K562 (cell line): ENCODE results near the gene ACP5. TPM values are rescaled to one million over a fixed set of nuclear protein-coding genes. Genes with fewer than 3 reads are reported as not detected.

Experiments used
- ATAC-seq: fragments of 200-7000 bp; cut with Tn5 transposase; 3 replicates; pipeline ENCODE4 v1.9.1; 2020; ENCODE audit warnings: moderate library complexity
- BruUV-seq: library from RNA; stranded (reverse); fragments of 400-500 nt; replicated peaks from 2 replicates; lab custom pipeline; 2021; lab: Mats Ljungman, UMichigan
- CTCF ChIA-PET: fragments of 300-600 bp; formaldehyde crosslinking; extraction: SDS; loops from one replicate; lab custom pipeline; 2021; ENCODE audit warnings: low intra/inter-chr PET ratio; lab: Yijun Ruan, JAX
- POLR2A ChIA-PET: fragments of 300-600, 350-650 bp; sonication (Branson Sonifier 250); formaldehyde crosslinking; extraction: SDS; loops from one replicate; lab custom pipeline; 2021; ENCODE audit warnings: antibody characterized with exemption, inconsistent platforms; lab: Yijun Ruan, JAX
- DNase-seq, 4 experiments: peaks; one replicate each; pipeline versions ENCODE4 v3.0.0 to v3.0.0-alpha.2; 2011 to 2018; ENCODE audit warnings: low spot score in 3 of 4, mixed read lengths in 3 of 4; ENCODE audit errors: extremely low read depth in 1 of 4
- FAIRE-seq: peaks from 2 replicates; lab custom pipeline; 2011; peaks lifted over from hg19 to GRCh38; lab: Jason Lieb, UNC
- H2AFZ ChIP-seq: 2 replicates; pipeline ENCODE4 v1.6.0; 2011; ENCODE audit warnings: low read depth, low read length, control low read depth, inconsistent platforms
- H3K27ac ChIP-seq: fragments of 200-600 bp; 3 replicates; pipeline ENCODE4 v1.8.0; 2011; ENCODE audit warnings: low read depth, mild to moderate bottlenecking, control low read depth, inconsistent platforms, low read length, moderate library complexity, mixed read lengths; ENCODE audit errors: extremely low read depth
- H3K27me3 ChIP-seq, 2 experiments: fragments of 300-600 bp in 1 of 2; 2 replicates in 1 of 2; 3 replicates in 1 of 2; pipeline versions ENCODE4 v1.6.0 to v1.8.0; 2011; ENCODE audit warnings: inconsistent platforms in 2 of 2, low read length in 2 of 2, mild to moderate bottlenecking in 1 of 2, mixed read lengths in 1 of 2, moderate library complexity in 1 of 2; ENCODE audit not compliant: control insufficient read depth in 2 of 2, insufficient read depth in 2 of 2
- H3K36me3 ChIP-seq: fragments of 300-600 bp; 3 replicates; pipeline ENCODE4 v1.8.0; 2011; ENCODE audit warnings: mild to moderate bottlenecking, low read length, inconsistent platforms; ENCODE audit not compliant: control insufficient read depth, insufficient read depth
- H3K4me1 ChIP-seq, 2 experiments: fragments of 200-600 bp in 1 of 2; replicated peaks in 1 of 2; 2 replicates in 1 of 2; 3 replicates in 1 of 2; pipeline versions ENCODE4 v1.5.1 to v1.8.0; 2011; ENCODE audit warnings: inconsistent platforms in 2 of 2, low read length in 2 of 2, mild to moderate bottlenecking in 1 of 2, mixed read lengths in 1 of 2, moderate library complexity in 1 of 2; ENCODE audit not compliant: control insufficient read depth in 2 of 2, insufficient read depth in 2 of 2
- H3K4me2 ChIP-seq: 2 replicates; pipeline ENCODE4 v1.6.1; 2011; ENCODE audit warnings: low read length, control low read depth, inconsistent platforms, mixed read lengths; ENCODE audit not compliant: insufficient read depth
- H3K4me3 ChIP-seq: fragments of 200-600 bp; sonication (generic), shearing (Covaris generic); 2 replicates; pipeline ENCODE4 v1.5.1; 2016; ENCODE audit warnings: control low read depth, inconsistent platforms
- H3K79me2 ChIP-seq: fragments of 200-600 bp; 3 replicates; pipeline ENCODE4 v1.8.0; 2011; ENCODE audit warnings: low read length, inconsistent platforms; ENCODE audit not compliant: control insufficient read depth, insufficient read depth
- H3K9ac ChIP-seq, 2 experiments: 2 replicates each; pipeline versions ENCODE4 v1.6.0 to v1.6.1; 2011; ENCODE audit warnings: low read depth in 2 of 2, low read length in 2 of 2, control low read depth in 1 of 2, inconsistent platforms in 1 of 2, mild to moderate bottlenecking in 1 of 2, mixed read lengths in 1 of 2; ENCODE audit not compliant: insufficient read depth in 1 of 2
- H3K9me1 ChIP-seq: one replicate; pipeline ENCODE4 v1.6.0; 2011; ENCODE audit warnings: inconsistent platforms, mild to moderate bottlenecking, low read length, moderate library complexity; ENCODE audit not compliant: control insufficient read depth, insufficient read depth
- H3K9me3 ChIP-seq: replicated peaks from 2 replicates; pipeline ENCODE4 v1.5.1; 2011; ENCODE audit warnings: low read depth, low read length, inconsistent platforms; ENCODE audit not compliant: control insufficient read depth, insufficient read depth
- H4K20me1 ChIP-seq: replicated peaks from 2 replicates; pipeline ENCODE4 v1.6.1; 2011; ENCODE audit warnings: low read length, inconsistent platforms, mixed read lengths; ENCODE audit not compliant: control insufficient read depth, insufficient read depth
- BACH1 ChIP-seq: fragments of 200-800 bp; sonication (Bioruptor generic); IDR thresholded peaks from 2 replicates; pipeline ENCODE4 v1.6.1; 2016; ENCODE audit warnings: missing genetic modification characterization, missing compliant biosample characterization
- DIDO1 ChIP-seq: fragments of 450-650 bp; IDR thresholded peaks from 2 replicates; pipeline ENCODE4 v1.6.1; 2016; ENCODE audit warnings: low read depth, missing biosample characterization, missing genetic modification characterization
- ESRRA ChIP-seq: fragments of 450-650 bp; IDR thresholded peaks from 2 replicates; pipeline ENCODE4 v1.6.1; 2014; ENCODE audit warnings: low read depth, mild to moderate bottlenecking, moderate library complexity, borderline replicate concordance
- GABPB1 ChIP-seq: sonication (generic); formaldehyde crosslinking; IDR thresholded peaks from 2 replicates; pipeline ENCODE4 v1.8.0; 2022; ENCODE audit warnings: mild to moderate bottlenecking, missing genetic modification reagents
- HDAC3 ChIP-seq: fragments of 450-650 bp; IDR thresholded peaks from 2 replicates; pipeline ENCODE4 v1.6.1; 2018; ENCODE audit warnings: borderline replicate concordance, mild to moderate bottlenecking, moderate library complexity; ENCODE audit not compliant: partially characterized antibody
- IRF9 ChIP-seq: fragments of 450-650 bp; IDR thresholded peaks from 2 replicates; pipeline ENCODE4 v1.6.1; 2016; ENCODE audit warnings: missing biosample characterization, missing genetic modification characterization
- MBD2 ChIP-seq: sonication (generic); IDR thresholded peaks from 2 replicates; pipeline ENCODE4 v1.6.1; 2016; ENCODE audit warnings: low read depth, borderline replicate concordance
- MXI1 ChIP-seq: IDR thresholded peaks from 2 replicates; pipeline ENCODE4 v1.6.1; 2011; ENCODE audit warnings: low read depth, mild to moderate bottlenecking, improper control_type of control experiment, low read length
- PTTG1 ChIP-seq: fragments of 450-650 bp; IDR thresholded peaks from 2 replicates; pipeline ENCODE4 v1.6.1; 2016; ENCODE audit warnings: low read depth, mild to moderate bottlenecking, missing genetic modification characterization, missing compliant biosample characterization
- RB1 ChIP-seq: fragments of 450-650 bp; IDR thresholded peaks from 2 replicates; pipeline ENCODE4 v1.6.1; 2017; ENCODE audit warnings: low read depth, mild to moderate bottlenecking
- SRSF7 ChIP-seq: fragments of 200-400 bp; formaldehyde crosslinking; optimal IDR thresholded peaks from 2 replicates; pipeline ENCODE3; 2017; ENCODE audit warnings: mild to moderate bottlenecking, low read depth, low read length
- SUPT5H ChIP-seq: fragments of 450-650 bp; IDR thresholded peaks from 2 replicates; pipeline ENCODE4 v1.6.1; 2016
- UBTF ChIP-seq, 2 experiments: IDR thresholded peaks; 2 replicates each; pipeline ENCODE4 v1.6.1; 2012; ENCODE audit warnings: improper control_type of control experiment in 2 of 2, low read depth in 2 of 2, low read length in 2 of 2, borderline replicate concordance in 1 of 2
- WHSC1 ChIP-seq: IDR thresholded peaks from one replicate; pipeline ENCODE4 v1.6.1; 2012; ENCODE audit warnings: low read length, control low read depth, inconsistent platforms
- ZNF282 ChIP-seq: sonication (generic); formaldehyde crosslinking; IDR thresholded peaks from 2 replicates; pipeline ENCODE4 v1.8.1; 2023; ENCODE audit warnings: missing genetic modification reagents
- ZNF830 ChIP-seq: fragments of 250-450 bp; sonication (Bioruptor Pico); IDR thresholded peaks from 2 replicates; pipeline ENCODE4 v1.5.0; 2021; ENCODE audit warnings: mild to moderate bottlenecking
- WGBS: fragments of 100-300 bp; shearing (Covaris generic); methylation state at CpG from one replicate; pipeline ENCODE4 v1.1.6; 2016; ENCODE audit warnings: low coverage, mixed read lengths; ENCODE audit not compliant: insufficient coverage; ENCODE audit errors: missing lambda C conversion rate; 5-methylcytosine and 5-hydroxymethylcytosine counted together
- in situ Hi-C: fragments of 300-500 bp; cut with MboI; formaldehyde crosslinking; loops from 4 replicates; pipeline ENCODE4 v1.15.0; 2018; ENCODE audit warnings: inconsistent platforms, mixed read lengths
- intact Hi-C: fragments of 100-400 bp; cut with micrococcal nuclease; formaldehyde crosslinking; loops from 2 replicates; pipeline ENCODE4 v1.14.2; 2022
- polyA plus RNA-seq, 8 experiments: library from polyadenylated mRNA; depleted of rRNA in 4 of 8; stranded (reverse) in 5 of 8; unstranded in 3 of 8; fragments of >200 nt; fragmentation: Nextera tagmentation in 2 of 8; fragmentation: Illumina TruSeq in 1 of 8; extraction: Ambion mirVana in 2 of 8; extraction: Trizol in 1 of 8; gene quantifications; 2 replicates each; pipeline versions ENCODE4 v1.2.1 to v1.2.3, GENCODE V29; 2011 to 2014; ENCODE audit warnings: inconsistent platforms in 1 of 8, missing spikeins in 1 of 8
- total RNA-seq, 7 experiments: library from RNA; depleted of rRNA in 6 of 7; stranded (reverse); fragments of >200 nt in 6 of 7; fragmentation: Illumina TruSeq in 2 of 7; extraction: Trizol in 2 of 7; gene quantifications; 2 replicates each; pipeline versions ENCODE4 v1.2.1 to v1.2.3, GENCODE V29; 2011 to 2021; ENCODE audit warnings: low replicate concordance in 1 of 7
- TF ChIP-seq, protein P1 (sequence below): fragments of 250-450 bp; sonication (Bioruptor Pico); IDR thresholded peaks from 2 replicates; pipeline ENCODE4 v1.5.0; 2021

The ACP5 gene
- total and polyA plus RNA-seq, 9 of the 15 experiments (the other 6 are each of a cell fraction or from before 2014, with no cell fraction given), result 0.06 to 1.1 (median 0.31) TPM; not detected in 1

DNA sequence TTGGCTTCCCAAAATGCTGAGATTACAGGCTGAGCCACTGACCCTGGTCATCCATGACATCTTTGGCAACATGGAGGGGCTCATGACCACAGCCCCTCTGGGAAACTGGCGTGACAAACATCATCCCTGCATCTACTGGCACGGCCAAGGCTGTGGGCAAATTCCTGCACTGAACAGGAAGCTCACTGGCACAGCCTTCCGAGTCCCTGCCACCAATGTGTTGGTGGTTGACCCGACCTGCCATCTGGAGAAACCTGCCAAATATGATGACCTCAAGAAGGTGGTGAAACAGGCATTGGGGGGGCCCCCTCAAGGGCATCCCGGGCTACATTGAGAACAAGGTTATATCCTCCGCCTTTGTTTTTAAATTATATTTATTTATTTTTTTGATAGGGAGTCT lies 8.9 kb upstream of the ACP5 start (continued):
- TF ChIP-seq, protein P1, sequence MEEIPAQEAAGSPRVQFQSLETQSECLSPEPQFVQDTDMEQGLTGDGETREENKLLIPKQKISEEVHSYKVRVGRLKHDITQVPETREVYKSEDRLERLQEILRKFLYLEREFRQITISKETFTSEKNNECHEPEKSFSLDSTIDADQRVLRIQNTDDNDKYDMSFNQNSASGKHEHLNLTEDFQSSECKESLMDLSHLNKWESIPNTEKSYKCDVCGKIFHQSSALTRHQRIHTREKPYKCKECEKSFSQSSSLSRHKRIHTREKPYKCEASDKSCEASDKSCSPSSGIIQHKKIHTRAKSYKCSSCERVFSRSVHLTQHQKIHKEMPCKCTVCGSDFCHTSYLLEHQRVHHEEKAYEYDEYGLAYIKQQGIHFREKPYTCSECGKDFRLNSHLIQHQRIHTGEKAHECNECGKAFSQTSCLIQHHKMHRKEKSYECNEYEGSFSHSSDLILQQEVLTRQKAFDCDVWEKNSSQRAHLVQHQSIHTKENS, result no peak
- no peak for TF ChIP-seq ZNF830 (CRISPR knock-in tag)
- no peak for TF ChIP-seq HDAC3

DNA sequence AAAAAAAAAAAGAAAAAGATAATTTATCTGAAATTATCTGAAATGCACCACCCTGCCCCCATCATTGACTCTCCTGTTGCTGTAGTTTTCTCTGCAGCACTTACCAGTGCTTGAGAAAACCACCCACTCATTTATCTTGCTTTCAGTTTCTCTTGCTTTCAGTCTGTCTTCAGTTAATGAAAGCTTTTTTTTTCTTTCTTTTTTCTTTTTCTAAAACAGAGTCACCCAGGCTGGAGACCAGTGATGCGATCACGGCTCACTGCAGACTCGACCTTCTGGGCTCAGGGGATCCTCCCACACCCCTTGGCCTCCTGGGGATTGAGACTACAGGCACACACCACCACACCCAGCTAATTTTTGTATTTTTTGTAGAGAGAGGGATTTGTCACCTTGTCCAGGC lies 4.3 kb upstream of the ACP5 start:
- intact Hi-C loops (no loop called here), in situ Hi-C loops (no loop called here)
- no TSS peak for BruUV-seq
- no peaks in the 10 kb centered on the region for H3K9me1 ChIP-seq
- H4K20me1 ChIP-seq, result no peaks in the 10 kb centered on the region
- peaks cover 38 to 59% of the 10 kb centered on the region in 2 experiments for H3K4me1 ChIP-seq
- peak overlapping the region; percentile 32 for H3K4me2 ChIP-seq
- peak overlapping the region; percentile 69 for H2AFZ ChIP-seq
- CTCF ChIA-PET, result no interaction called here
- no peaks in the 10 kb centered on the region for H3K27me3 ChIP-seq
- H3K36me3 ChIP-seq, result no peaks in the 10 kb centered on the region
- POLR2A ChIA-PET, result interaction anchor here (0.6 to 1.0 kb wide), 2 partner anchors 21 to 515 kb away, joined by 3 to 4 read pairs; no protein-coding TSS in a partner anchor
- no peaks in the 10 kb centered on the region for H3K79me2 ChIP-seq
- no peaks in the 10 kb centered on the region for H3K9me3 ChIP-seq
- ATAC-seq (peak; percentile 81), FAIRE-seq (peak; percentile 80), DNase-seq (peak; percentile 27 to 81 (median 36))
- H3K27ac ChIP-seq, result peak overlapping the region; percentile 74; the same call in 2 of the 3 replicates
- no peak overlapping the region for H3K4me3 ChIP-seq
- WGBS, result 0% methylated on average over 3 of the region's 3 CpGs
- peak overlapping the region; percentile 38 to 70; a peak in 2 of 4 replicates for H3K9ac ChIP-seq
- no peak for TF ChIP-seq SRSF7
- TF ChIP-seq GABPB1 (CRISPR knock-in tag), result no peak
- TF ChIP-seq WHSC1, result no peak
- TF ChIP-seq BACH1 (tag), result no peak
- TF ChIP-seq ESRRA, result no peak
- no peak for TF ChIP-seq SUPT5H
- TF ChIP-seq DIDO1 (tag), result no peak
- no peak for TF ChIP-seq PTTG1
- TF ChIP-seq IRF9 (tag), result no peak
- TF ChIP-seq MBD2, result no peak
- TF ChIP-seq MXI1, result no peak
- no peak for TF ChIP-seq RB1
- no peak for TF ChIP-seq ZNF282 (CRISPR knock-in tag)
- 0 out of 4 replicates have a peak, but pooled peaks of 1 of the 2 experiments have one; percentile 43 for TF ChIP-seq UBTF (IDR thresholded peaks at IDR 0.05; ENCODE audit: borderline replicate concordance in 1 of 2, low read depth in 2 of 2, low read length in 2 of 2)
